Stimulated activated CD4-positive, alpha-beta T cell treated with anti-CD3 and anti-CD28 coated beads, Interleukin-4, amount 100 ng/mL, for 4 hours (primary cell): ENCODE data around the gene UBL7.

Experiments
- DNase-seq, 2 experiments: peaks; one replicate each; pipeline ENCODE4 v3.0.0-alpha.2; 2020

UBL7 gene

GRCh38 chr15:74438721-74439316 is 22.1 kb downstream of the UBL7 start:
- DNase-seq = peak; percentile 75 to 79

DNA sequence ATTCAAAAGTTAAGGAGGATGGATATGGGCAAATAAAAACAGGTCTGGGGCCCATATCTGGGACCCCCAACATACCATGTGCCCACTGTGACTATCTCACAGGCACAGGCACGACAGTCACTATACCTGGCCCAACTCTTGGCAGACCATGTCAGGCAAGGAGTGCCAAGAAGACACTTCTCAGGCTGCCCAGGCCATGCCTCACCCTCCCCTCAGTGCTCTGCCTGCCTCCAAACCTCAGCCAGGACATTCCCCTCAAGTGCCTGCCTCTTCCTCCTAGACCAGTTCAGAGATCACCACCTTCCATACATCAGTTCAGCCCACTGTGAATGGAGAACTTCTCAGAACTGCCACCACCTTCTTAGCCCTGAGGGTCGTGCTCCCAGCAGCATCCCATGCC is 22.8 kb downstream of the UBL7 start:
- no peak for DNase-seq

DNA sequence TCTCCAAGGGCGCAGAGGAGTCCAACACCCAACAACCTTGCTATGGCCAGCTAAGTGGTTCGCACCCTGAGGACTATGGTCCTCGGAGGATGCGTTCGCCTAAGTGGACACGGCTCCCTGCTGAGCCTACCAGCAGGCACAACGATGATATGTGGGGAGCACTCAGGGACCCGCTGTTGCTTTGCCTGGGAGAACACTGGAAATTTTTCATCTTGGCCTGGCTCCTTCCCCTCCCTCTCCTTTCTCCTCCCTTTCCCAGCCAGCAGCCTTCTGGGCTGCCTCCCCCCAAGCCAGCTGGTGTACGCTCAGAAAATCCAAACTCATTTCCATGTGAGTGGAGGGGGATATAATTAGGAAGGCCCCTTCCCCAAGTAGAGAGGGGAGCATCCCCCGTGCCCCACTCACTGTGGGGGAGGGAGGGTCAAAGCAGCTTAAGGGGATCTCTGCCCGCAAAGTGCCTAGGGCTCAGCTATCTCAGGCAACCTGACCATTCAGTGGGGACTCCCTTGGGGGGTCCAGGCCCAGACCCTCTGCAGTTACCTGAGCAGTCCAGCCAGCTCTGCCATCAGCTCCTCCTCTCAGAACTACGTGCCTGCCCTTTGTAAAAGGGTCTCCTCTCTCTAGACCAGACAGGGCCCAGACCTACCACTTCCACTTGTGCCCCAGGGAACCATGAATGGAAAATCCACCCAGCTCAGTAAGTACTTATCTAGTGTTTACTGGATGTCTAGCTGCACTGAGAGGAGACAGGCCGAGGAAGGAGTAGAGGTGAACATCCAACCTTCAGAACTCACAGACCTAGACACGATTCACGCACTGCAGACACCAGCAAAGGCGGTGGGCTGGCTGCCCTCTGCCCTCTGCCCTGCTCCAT is 26.5 kb downstream of the UBL7 start:
- DNase-seq = no peak

DNA sequence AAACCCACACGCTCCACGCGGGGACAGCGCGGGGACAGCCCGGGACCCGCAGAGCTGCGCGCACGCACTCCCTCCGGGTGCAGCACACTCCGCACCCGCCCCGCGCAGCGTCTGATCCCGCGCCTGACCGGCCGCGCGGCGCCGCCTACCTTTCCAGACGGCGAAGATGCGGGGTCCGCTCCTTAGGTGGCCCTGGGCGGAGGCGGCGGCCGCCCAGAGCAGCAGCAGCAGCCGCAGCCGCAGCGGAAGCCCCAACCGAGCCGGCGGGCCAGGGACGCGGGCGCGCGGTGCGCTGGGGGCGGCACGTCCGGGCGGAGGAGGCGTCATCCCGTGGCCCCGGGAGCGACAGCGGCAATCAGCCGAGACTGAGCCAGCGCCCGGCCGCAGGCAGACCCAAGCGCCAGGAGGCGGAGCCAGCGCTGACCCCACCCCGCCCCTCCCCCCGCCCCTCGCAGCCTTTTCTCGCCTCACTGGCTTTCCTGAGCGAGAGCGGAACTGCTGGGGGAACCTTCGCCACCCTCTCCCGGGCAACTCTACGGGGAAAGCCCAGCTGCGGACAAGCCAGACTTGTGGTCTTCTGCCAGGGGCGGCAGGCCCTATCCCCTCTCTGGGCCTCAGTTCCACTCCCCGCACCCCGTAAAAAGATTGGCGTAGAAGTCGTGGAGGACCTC is 27.2 kb downstream of the UBL7 start, which contains the start of gene SEMA7A:
SEMA7A (minus strand) TSS at position 367 of the 671 bp plus-strand sequence; CDS start at position 327, 40 bp downstream.
- DNase-seq = peak; percentile 83

DNA sequence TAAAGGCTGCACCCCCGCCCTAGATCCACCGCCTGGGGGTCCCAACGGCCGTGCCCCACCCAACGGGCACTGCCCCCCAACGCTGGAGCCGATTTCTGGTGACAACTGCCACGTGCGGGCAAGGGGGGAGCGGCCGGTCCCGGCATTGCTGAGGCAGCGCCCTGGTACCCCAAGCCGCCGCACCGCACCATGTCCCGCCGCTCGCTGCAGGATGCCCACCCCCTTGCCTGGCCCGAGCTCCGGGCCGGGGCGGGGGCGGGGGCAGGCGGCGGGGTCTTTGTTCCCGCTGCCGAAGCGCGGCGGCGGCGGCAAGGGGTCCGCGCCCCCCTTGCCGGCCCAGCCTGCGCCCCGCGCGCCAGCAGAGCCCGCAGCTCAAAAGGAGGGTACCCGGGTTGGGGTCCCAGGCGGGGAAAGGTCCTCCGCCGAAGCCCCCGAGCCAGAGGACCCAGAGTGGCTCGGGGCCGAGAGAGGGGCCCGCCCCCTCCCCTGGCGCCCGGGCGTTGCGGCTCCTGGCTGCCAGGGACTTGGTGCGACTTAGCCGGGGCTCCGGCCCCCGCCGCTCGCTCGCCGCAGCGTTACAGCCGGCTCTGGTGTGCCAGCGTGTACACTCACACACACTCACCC is 27.9 kb downstream of the UBL7 start:
- DNase-seq = no peak

GRCh38 chr15:74432271-74432967 is 28.5 kb downstream of the UBL7 start:
- no peak for DNase-seq

DNA sequence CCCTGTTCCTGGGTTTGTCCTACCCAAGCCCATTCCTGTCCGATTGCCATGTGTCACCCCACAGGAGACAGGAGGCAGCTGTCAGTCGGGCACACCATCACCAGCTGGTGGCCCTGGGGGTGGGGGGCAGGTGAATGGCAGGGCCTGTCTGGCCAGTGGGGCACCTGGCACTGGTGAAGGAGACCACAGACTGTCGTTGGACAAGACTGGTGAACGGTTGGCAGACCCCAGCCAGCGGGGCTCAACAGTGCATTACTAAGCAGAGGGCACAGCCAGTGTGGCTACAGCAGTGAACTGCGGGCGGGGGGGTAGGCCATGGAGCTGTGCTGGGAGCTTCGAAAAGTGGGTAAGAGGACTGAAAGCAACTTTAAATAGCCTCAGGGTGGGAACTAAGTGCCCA is 29.3 kb downstream of the UBL7 start:
- DNase-seq = no peak

DNA sequence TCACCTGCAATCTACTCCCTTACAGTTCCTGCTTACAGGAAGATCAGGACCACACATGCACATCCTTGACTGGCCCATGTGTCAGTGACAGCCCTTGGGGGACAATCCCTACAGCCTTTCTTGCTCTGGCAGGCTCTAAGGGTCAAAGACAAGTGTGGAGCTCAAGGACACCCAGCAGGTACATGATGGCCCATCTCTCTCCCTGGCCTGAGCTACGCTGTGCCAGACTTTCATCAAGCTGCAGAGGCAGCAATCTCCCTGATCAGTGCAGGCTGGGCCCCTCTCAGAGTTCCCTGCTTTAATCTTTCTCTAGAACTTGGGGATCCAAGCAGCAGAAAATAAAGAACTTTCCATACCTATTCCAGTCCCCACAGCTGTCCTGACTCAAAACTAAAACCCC is 29.8 kb downstream of the UBL7 start:
- no peak for DNase-seq

- DNase-seq = no peak
Measured at GRCh38 chr15:74430510-74430951, 30.4 kb downstream of the UBL7 start.

DNA sequence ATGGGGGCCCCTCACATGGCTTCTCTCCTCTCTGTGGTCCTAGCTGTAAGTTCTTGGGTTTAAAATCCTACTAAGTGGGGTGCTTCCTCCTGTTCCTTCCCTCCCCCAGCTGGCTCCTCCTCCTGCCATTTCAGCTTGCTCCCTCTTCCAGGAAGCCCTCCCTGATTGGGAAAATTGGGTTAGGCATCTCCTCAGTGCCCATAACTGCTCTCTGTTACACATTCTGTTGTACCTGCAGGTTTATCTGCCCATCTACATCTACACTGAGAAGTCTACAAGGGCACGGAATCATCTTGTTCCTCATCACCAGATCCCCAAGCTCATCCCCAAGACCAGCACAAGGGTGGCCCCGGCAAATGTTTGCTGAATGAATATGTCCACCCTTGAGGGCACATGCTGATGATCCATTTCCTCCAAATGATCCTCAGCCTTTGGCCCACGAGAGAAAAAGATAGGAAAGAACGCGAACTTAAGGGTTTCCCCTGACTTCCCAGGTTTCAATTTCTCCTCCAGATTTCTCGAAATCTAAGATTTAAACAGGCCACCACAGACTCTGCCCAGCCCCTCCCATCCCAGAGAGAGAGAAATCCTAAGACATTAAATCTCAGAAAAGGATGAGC is 31.1 kb downstream of the UBL7 start:
- DNase-seq = no peak

DNA sequence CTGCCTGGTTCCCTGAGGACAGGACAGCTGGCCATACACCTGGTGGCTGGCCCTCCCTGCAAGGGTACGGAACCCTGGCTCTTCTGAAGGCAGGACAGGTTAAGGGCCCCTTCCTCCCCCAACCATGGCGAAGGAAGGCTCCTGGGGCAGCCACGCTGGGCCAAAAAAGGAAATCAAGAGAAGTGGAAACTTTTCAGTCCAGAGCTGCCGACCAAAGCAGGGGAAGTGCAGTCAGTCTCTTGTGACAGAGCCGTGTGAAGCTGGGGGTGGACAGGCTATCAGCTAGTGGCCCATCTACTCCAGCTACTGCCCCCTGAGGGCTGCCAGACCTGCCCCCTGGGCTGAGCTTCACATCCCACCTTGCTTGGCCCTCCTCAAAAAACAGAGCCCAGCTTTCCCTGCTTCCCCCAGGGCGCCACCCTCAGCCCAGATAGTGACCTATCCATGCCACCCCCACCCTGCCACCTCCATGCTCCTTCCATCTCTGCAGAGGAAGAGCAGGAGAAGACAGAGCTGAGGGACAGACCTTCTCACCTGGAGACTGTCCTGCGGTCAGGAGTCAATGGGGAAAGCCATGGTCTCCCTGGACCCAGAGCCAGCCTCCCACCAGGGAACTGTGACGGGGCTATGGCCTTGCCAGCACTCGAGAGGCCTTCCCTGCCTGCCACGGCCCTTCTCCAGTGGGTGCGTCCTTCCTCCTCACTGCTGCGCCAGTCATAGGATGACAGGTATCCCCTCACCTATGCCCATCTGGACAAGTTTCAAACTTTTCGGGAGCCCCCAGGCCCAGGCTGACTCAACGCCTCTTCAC is 31.8 kb downstream of the UBL7 start:
- DNase-seq = no peak

- DNase-seq = no peak
Measured at GRCh38 chr15:74428442-74428787, 32.5 kb downstream of the UBL7 start.

GRCh38 chr15:74427607-74428441 is 33.1 kb downstream of the UBL7 start:
- DNase-seq = no peak

DNA sequence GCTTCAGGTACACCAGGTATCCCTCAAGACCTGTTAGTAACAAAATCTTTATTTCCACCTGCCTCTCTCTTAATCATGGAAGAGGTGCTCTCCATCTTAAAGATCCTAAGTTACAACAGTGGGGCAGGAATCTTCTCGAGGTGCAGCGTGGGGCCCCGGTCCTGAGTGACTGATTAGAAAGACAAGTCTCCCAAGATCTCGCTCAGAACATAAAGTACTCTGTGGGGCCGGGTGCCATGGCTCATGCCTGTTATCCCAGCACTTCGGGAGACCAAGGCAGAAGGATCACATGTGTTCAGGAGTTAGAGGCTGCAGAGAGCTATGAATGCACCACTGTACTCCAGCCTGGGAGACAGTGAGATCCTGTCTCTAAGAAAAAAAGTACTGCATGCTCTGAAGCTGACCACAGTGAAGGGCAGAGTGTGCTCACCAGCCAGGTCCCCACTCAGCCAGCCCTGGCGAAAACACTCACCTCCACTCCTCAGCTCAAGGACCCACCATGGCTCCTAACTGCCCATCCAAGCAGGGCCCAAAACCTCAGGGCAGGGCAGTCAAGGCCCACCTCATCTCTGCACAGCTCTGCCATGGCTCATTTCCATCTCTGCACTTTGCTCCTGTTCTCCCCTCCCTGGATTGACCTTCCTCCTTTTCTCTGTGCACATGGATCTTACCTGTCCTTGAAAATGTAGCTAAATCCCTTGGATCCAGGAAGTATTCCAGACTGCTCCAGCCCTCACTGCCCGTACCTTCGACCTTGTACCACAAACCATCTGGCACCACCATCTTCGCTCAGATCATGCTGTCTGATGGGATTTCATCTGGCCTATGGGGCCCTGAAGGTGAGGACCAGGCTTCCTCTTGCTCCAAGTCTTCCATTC is 34.3 kb downstream of the UBL7 start:
- DNase-seq = no peak

- no peak for DNase-seq
Measured at GRCh38 chr15:74425630-74426029, 35.3 kb downstream of the UBL7 start.

DNA sequence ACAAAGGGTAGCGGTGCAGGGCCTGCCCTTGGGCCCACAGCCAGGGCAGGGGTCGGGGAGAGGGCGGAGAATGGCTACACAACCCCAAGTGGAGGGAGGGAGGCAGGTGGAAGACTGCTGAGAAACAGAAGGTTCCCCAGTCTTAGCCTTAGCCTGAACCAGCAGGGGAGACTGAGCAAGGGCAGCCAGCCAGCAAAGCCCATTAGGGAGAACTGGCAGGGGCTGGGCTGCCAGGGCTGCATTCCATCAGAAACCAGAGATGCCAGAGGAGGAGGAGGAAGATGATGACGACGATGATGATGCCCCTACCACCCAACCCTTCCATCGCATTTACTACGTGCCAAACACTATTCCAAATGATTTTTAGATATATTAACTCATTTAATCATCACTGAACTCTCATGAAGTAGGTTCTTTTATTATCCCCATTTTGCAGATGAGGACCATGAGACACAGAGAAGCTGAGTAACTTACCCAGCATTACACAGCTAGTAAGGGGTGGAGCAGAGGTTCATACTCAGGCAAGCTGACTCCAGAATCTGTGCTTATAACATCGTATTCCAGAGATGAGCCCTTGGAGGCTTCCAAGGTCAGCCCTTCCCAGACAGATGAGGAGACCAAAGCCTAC is 35.9 kb downstream of the UBL7 start:
- DNase-seq = no peak

- no peak for DNase-seq
Measured at GRCh38 chr15:74423431-74424257, 37.3 kb downstream of the UBL7 start.
